Prostate gland (tissue), 2 donors: ENCODE data around the gene MPZL2.

Source experiments
- CTCF ChIP-seq, 4 experiments: fragments of 200-600 bp in 2 of 4; fragments of 450-650 bp in 2 of 4; sonication (generic) in 2 of 4; IDR thresholded peaks; 1 replicate in 3 of 4; 2 replicates in 1 of 4; pipeline ENCODE4 v1.5.1; 2016 to 2019; ENCODE audit warnings: antibody characterized with exemption in 4 of 4, mild to moderate bottlenecking in 2 of 4, moderate library complexity in 2 of 4
- POLR2A ChIP-seq: fragments of 450-650 bp; IDR thresholded peaks from one replicate; pipeline ENCODE4 v1.6.1; 2016; ENCODE audit warnings: antibody characterized with exemption, mild to moderate bottlenecking
- POLR2AphosphoS5 ChIP-seq: sonication (generic); formaldehyde crosslinking; IDR thresholded peaks from one replicate; pipeline ENCODE4 v1.6.1; 2017; ENCODE audit warnings: antibody characterized with exemption

GRCh38 chr11:118305726-118306125 is 41.6 kb upstream of the MPZL2 start:
- TF ChIP-seq CTCF (IDR thresholded peaks at IDR 0.05) (no peak), POLR2A (no peak), POLR2AphosphoS5 (no peak)
